DMS114 treated with DMSO at 0.1 percent for 48 hours (cell line): ENCODE measurements around the gene TENM4.
"Not testable (repeated sequence)": the region's sequence is repeated elsewhere in the genome, so short reads cannot be mapped to it uniquely, and the experiment has no call there.

Experiments
- DNase-seq: peaks from one replicate; lab custom pipeline; 2025; ENCODE audit not compliant: unreplicated experiment; lab: John Stamatoyannopoulos, UW

The TENM4 gene

GRCh38 chr11:78920329-78920728 lies 520.5 kb downstream of the TENM4 start:
- no peak for DNase-seq

- DNase-seq: no peak
Measured at GRCh38 chr11:78916759-78917158, 524.1 kb downstream of the TENM4 start.

- DNase-seq: no peak
Measured at GRCh38 chr11:78914503-78914902, 526.3 kb downstream of the TENM4 start.

- DNase-seq: no peak
Measured at GRCh38 chr11:78912778-78913177, 528.1 kb downstream of the TENM4 start.

- DNase-seq: no peak
Measured at GRCh38 chr11:78910322-78910721, 530.5 kb downstream of the TENM4 start.

- DNase-seq: no peak
Measured at GRCh38 chr11:78909386-78909785, 531.4 kb downstream of the TENM4 start.

- DNase-seq: no peak
Measured at GRCh38 chr11:78907636-78908035, 533.2 kb downstream of the TENM4 start.

- no peak for DNase-seq
Measured at GRCh38 chr11:78906566-78906965, 534.3 kb downstream of the TENM4 start.

GRCh38 chr11:78905756-78906155 lies 535.1 kb downstream of the TENM4 start:
- DNase-seq: no peak

- no peak for DNase-seq
Measured at GRCh38 chr11:78902771-78903507, 537.9 kb downstream of the TENM4 start.

- DNase-seq: no peak
Measured at GRCh38 chr11:78901831-78902230, 539.0 kb downstream of the TENM4 start.

GRCh38 chr11:78898266-78898775 lies 542.5 kb downstream of the TENM4 start:
- no peak for DNase-seq

- DNase-seq: no peak
Measured at GRCh38 chr11:78893996-78894395, 546.8 kb downstream of the TENM4 start.

- no peak for DNase-seq
Measured at GRCh38 chr11:78889698-78890097, 551.1 kb downstream of the TENM4 start.

GRCh38 chr11:78886616-78887015 lies 554.2 kb downstream of the TENM4 start:
- no peak for DNase-seq

- no peak for DNase-seq
Measured at GRCh38 chr11:78884761-78885160, 556.1 kb downstream of the TENM4 start.

GRCh38 chr11:78883506-78883905 lies 557.3 kb downstream of the TENM4 start:
- DNase-seq: no peak

- not testable (repeated sequence) for DNase-seq
Measured at GRCh38 chr11:78879094-78879980, 561.5 kb downstream of the TENM4 start.

GRCh38 chr11:78878631-78879030 lies 562.2 kb downstream of the TENM4 start:
- DNase-seq: no peak

- no peak for DNase-seq
Measured at GRCh38 chr11:78876676-78877075, 564.2 kb downstream of the TENM4 start.

- DNase-seq: no peak
Measured at GRCh38 chr11:78870655-78871054, 570.2 kb downstream of the TENM4 start.

GRCh38 chr11:78869293-78869692 lies 571.5 kb downstream of the TENM4 start:
- no peak for DNase-seq
